ENCODE measurements around the gene RBM4.
"Not testable (repeated sequence)": the region's sequence is repeated elsewhere in the genome, so short reads cannot be mapped to it uniquely, and the experiment has no call there.

The RBM4 gene

DNA sequence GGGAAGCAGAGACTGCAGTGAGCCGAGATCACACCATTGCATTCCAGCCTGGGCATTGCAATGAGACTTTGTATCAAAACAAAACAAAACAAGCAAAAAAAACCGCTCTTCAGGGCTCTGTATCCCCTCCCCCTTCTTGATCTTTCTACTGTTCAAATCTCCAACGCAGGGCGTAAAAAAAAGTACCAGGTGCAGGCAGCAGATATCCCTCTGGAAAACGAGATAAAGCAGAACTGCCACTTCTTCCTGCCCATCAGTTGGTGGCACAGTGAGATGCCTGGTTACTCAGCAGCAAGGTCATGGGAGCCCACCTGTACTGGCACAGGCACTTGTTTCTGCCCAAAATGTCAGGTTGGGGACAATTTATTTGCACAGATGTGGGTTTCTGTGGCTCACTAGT, 34.3 kb upstream of the RBM4 start:
- H4K20me1 ChIP-seq (ENCODE audit: insufficient read depth): no peaks in the 10 kb centered on the region
- H3K36me3 ChIP-seq (ENCODE audit: insufficient read depth): no peaks in the 10 kb centered on the region
- no peak overlapping the region for H3K27ac ChIP-seq
- no peaks in the 10 kb centered on the region for H3K4me1 ChIP-seq (ENCODE audit: low read depth, poor library complexity, severe bottlenecking)
- H3K4me3 ChIP-seq (IDR thresholded peaks at IDR 0.05; ENCODE audit: insufficient read depth, low read depth, low read length): no peak overlapping the region
- TF ChIP-seq, protein P1, sequence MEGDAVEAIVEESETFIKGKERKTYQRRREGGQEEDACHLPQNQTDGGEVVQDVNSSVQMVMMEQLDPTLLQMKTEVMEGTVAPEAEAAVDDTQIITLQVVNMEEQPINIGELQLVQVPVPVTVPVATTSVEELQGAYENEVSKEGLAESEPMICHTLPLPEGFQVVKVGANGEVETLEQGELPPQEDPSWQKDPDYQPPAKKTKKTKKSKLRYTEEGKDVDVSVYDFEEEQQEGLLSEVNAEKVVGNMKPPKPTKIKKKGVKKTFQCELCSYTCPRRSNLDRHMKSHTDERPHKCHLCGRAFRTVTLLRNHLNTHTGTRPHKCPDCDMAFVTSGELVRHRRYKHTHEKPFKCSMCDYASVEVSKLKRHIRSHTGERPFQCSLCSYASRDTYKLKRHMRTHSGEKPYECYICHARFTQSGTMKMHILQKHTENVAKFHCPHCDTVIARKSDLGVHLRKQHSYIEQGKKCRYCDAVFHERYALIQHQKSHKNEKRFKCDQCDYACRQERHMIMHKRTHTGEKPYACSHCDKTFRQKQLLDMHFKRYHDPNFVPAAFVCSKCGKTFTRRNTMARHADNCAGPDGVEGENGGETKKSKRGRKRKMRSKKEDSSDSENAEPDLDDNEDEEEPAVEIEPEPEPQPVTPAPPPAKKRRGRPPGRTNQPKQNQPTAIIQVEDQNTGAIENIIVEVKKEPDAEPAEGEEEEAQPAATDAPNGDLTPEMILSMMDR (conservative IDR thresholded peaks at IDR 0.05; ENCODE audit: low read depth, low read length): no peak
- no peak overlapping the region for H3K9ac ChIP-seq
- H3K27me3 ChIP-seq (ENCODE audit: insufficient read depth, low read depth): no peaks in the 10 kb centered on the region
- H2AFZ ChIP-seq (ENCODE audit: low read depth): no peak overlapping the region
- no peak overlapping the region for H3K4me2 ChIP-seq
- no peaks in the 10 kb centered on the region for H3K79me2 ChIP-seq (ENCODE audit: insufficient read depth, low read depth)

DNA sequence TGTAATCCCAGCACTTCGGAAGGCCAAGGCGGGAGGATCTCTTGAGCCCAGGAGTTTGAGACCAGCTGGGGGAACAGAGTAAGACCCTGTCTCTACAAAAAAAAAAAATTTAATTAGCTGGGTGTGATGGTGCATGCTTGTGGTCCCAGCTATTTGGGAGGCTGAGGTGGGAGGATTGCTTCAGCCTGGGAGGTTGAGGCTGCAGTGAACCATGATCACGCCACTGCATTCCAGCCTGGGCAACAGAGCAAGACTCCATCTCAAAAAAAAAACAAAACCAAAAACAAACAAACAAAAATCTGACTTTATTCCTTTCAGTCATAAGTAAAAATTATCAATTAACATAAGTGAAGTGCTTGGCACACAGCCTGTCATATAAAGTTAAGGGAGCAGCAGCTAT, 31.9 kb upstream of the RBM4 start:
- H3K36me3 ChIP-seq (ENCODE audit: insufficient read depth); H3K4me3 ChIP-seq (IDR thresholded peaks at IDR 0.05; ENCODE audit: insufficient read depth, low read depth, low read length); H3K4me1 ChIP-seq (ENCODE audit: low read depth, poor library complexity, severe bottlenecking); H2AFZ ChIP-seq (ENCODE audit: low read depth); H3K27ac ChIP-seq; H4K20me1 ChIP-seq (ENCODE audit: insufficient read depth); H3K79me2 ChIP-seq (ENCODE audit: insufficient read depth, low read depth); H3K9ac ChIP-seq; H3K4me2 ChIP-seq; H3K27me3 ChIP-seq (ENCODE audit: insufficient read depth, low read depth): not testable (repeated sequence)

DNA sequence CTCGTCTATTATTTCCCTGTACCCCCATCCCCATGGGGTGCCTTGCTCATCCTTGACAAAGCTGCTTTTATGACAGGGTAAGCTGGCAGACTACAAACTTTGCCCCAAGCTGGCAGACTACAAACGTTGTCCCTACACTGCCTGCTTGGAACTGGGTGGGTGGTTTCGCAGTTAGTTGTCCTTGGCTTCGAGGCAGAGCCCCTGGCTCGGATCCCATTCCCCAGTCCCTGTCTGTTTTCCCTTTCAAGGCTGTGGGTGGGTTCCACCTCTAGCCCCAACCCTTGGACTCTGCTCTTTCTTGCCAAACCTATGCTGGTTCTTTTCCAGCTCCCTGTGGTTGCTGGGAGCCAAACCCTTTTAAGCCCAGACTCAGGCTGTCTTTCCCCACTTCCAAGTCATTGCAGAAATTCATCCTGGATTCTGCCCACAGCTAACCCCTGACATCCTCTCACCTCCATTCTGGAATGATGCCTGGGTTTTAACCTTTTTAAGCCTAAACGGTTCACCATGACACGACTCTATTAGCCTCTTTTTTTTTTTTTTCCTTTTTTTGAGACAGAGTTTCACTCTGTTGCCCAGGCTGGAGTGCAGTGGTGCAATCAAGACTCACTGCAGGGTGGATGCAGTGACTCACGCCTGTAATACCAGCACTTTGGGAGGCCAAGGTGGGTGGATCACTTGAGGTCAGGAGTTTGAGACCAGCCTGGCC, 31.2 kb upstream of the RBM4 start:
- no peaks in the 10 kb centered on the region for H3K36me3 ChIP-seq (ENCODE audit: insufficient read depth)
- H3K79me2 ChIP-seq (ENCODE audit: insufficient read depth, low read depth): no peaks in the 10 kb centered on the region
- no peak overlapping the region for H3K9ac ChIP-seq
- H3K27ac ChIP-seq: no peak overlapping the region
- TF ChIP-seq, protein P1 (conservative IDR thresholded peaks at IDR 0.05; ENCODE audit: low read depth, low read length): no peak
- H3K4me1 ChIP-seq (ENCODE audit: low read depth, poor library complexity, severe bottlenecking): no peaks in the 10 kb centered on the region
- H3K27me3 ChIP-seq (ENCODE audit: insufficient read depth, low read depth): no peaks in the 10 kb centered on the region
- H3K4me2 ChIP-seq: no peak overlapping the region
- H2AFZ ChIP-seq (ENCODE audit: low read depth): no peak overlapping the region
- no peak overlapping the region for H3K4me3 ChIP-seq (IDR thresholded peaks at IDR 0.05; ENCODE audit: insufficient read depth, low read depth, low read length)
- no peaks in the 10 kb centered on the region for H4K20me1 ChIP-seq (ENCODE audit: insufficient read depth)

DNA sequence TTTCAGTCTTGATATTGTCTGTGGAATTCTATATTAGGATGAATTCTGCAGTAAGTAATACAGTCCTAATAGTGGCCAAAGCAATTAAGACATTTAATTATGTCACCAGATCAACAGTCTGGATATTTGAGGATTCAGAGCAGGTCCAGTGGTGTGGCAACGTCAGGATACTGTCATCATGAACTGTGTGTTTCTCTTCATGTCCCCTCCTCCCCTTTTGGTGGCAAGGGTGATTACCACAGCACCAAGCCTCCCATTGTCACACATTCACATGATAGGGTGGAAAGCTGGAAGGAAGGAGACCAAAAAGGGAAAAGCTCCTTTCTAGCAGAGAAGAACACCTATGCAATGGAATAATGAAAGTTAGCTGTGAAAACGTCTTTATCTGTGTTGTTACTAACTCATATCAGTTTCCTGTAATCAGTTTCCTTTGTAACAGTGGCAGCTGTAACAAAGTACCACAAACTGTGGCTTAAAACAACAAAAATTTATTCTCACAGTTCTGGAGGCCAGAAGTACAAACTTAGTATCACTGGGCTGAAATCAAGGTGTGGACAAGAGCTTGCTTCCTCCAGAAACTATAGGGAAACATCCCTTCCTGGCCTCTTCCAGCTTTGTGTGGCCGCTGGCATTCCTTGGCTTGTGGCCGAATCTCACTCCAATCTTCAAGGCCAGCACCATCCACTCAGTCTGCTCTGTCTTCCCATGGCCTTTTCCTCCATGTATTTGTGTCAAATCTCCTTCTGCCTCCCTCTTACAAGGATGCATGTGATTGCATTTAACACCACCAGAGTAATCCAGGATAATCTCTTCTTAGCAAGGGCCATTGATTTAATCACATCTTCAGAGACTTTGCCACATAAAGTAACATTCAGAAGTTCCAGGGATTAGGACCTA, 28.5 kb upstream of the RBM4 start:
- Histone ChIP-seq H3K4me3 (IDR thresholded peaks at IDR 0.05; ENCODE audit: insufficient read depth, low read depth, low read length) (no peak overlapping the region), H3K79me2 (ENCODE audit: insufficient read depth, low read depth) (peaks cover 1% of the 10 kb centered on the region; the same call in 1 of the 2 replicates), H3K36me3 (ENCODE audit: insufficient read depth) (no peaks in the 10 kb centered on the region), H3K27me3 (ENCODE audit: insufficient read depth, low read depth) (no peaks in the 10 kb centered on the region), H3K4me2 (no peak overlapping the region), H3K27ac (no peak overlapping the region), H4K20me1 (ENCODE audit: insufficient read depth) (no peaks in the 10 kb centered on the region), H3K9ac (no peak overlapping the region), H2AFZ (ENCODE audit: low read depth) (no peak overlapping the region), H3K4me1 (ENCODE audit: low read depth, poor library complexity, severe bottlenecking) (no peaks in the 10 kb centered on the region)
- TF ChIP-seq, protein P1 (conservative IDR thresholded peaks at IDR 0.05; ENCODE audit: low read depth, low read length): no peak

All from KMS-11 (cell line).